Epithelial cell of esophagus (primary cell): ENCODE measurements around the gene PLEKHG2.

Source experiments
- DNase-seq: peaks from one replicate; pipeline ENCODE4 v3.0.0; 2010; ENCODE audit warnings: low read depth
- H3K4me3 ChIP-seq: 2 replicates; pipeline ENCODE4 v1.5.1; 2011; ENCODE audit warnings: mild to moderate bottlenecking, low read length, control low read depth
- CTCF ChIP-seq: IDR thresholded peaks from 2 replicates; pipeline ENCODE4 v1.5.1; 2011; ENCODE audit warnings: low read depth, mild to moderate bottlenecking, low read length, control low read depth, inconsistent platforms; ENCODE audit not compliant: insufficient read depth; ENCODE audit errors: missing control alignments

The PLEKHG2 gene

GRCh38 chr19:39398297-39398864, 14.1 kb upstream of the PLEKHG2 start:
- peak; percentile 95 for DNase-seq

GRCh38 chr19:39399668-39400050, 12.8 kb upstream of the PLEKHG2 start:
- no peak overlapping the region for H3K4me3 ChIP-seq
- no peak for DNase-seq
- no peak for TF ChIP-seq CTCF

More at GRCh38 chr19:39398297-39398864, 14.1 kb upstream of the PLEKHG2 start:
- TF ChIP-seq CTCF, result no peak
- H3K4me3 ChIP-seq, result no peak overlapping the region

DNA sequence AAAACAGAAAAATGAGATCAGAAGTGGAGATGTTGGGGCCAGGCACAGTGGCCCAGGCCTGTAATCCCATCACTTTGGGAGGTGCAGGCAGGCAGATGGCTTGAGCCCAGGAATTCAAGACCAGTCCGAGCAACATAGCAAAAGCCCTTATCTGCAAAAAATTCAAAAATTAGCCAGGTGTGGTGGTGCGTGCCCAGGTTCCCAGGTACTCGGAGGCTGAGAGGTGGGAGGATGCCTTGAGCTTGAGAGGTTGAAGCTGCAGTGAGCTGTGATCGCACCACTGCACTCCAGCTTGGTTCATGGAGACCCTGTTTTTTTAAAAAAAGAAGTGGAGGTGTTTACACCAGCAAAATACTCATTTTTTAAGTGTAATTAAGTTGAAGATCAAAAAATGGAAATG, 12.4 kb upstream of the PLEKHG2 start:
- TF ChIP-seq CTCF, result no peak
- H3K4me3 ChIP-seq, result no peak overlapping the region

GRCh38 chr19:39401070-39401548, 11.4 kb upstream of the PLEKHG2 start:
- DNase-seq, result no peak
- no peak for TF ChIP-seq CTCF
- H3K4me3 ChIP-seq, result no peak overlapping the region

More for the DNA sequence above, 12.4 kb upstream of the PLEKHG2 start:
- no peak for DNase-seq

DNA sequence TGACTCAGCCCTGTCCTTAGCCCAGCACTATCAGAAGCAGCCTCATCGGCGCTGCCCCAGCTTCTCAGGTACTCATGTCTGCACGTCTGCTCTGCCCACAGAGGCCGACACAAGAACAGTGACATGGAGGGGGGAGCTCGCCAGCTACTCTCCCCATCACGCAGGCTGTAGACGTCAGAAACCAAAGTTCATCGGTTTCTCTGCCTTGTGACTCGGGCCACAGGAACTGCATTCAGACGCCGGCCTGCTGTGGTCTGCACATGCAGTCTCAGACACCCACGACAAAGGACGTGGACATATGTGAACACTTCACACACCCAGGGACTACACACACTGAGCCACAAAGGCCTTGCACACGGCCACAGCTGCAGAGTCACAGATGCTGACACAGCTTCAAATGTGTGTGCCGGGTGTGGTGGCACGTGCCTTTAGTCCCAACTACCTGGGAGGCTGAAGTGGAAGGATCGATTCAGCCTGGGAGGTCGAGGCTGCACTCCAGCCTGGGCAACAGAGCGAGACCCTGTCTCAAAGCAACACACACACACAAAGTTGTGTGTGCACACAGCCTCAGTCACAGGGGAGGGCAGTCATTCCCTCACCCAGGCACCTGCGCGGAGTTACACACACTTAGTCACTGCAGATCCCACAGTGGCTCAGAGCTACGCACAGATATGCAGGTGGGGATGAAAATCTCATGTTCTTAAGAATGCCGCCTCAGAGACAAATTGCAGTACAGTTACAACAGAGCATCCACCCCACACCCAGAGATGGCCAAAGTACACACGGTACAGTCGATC, 10.7 kb upstream of the PLEKHG2 start:
- peak; percentile 3 for TF ChIP-seq CTCF
- no peak overlapping the region for H3K4me3 ChIP-seq
- peak; percentile 98 for DNase-seq

GRCh38 chr19:39402346-39403300, 9.8 kb upstream of the PLEKHG2 start:
- TF ChIP-seq CTCF, result no peak
- peak overlapping the region; percentile 39 for H3K4me3 ChIP-seq

More at GRCh38 chr19:39402346-39403300, 9.8 kb upstream of the PLEKHG2 start:
- DNase-seq, result peak; percentile 92
